ENCODE data around the gene CHEK2. TPM values are rescaled to one million over a fixed set of nuclear protein-coding genes. Genes with fewer than 3 reads are reported as not detected.
"Not testable (repeated sequence)": the region's sequence is repeated elsewhere in the genome, so short reads cannot be mapped to it uniquely, and the experiment has no call there.

CHEK2 gene
- total RNA-seq (2014; rRNA removed) = 25.8 and 34.5 TPM in 2 replicates
- polyA plus RNA-seq (2012) = 7.7 TPM

GRCh38 chr22:28741785-28742561 lies at the start of gene CHEK2, which contains the start of gene HSCB:
Gene CHEK2 (minus strand): TSS chr22:28741820. CDS start chr22:28734721, 7,099 bp downstream.
Gene HSCB (plus strand): TSS chr22:28742039. CDS start chr22:28742096, 57 bp downstream.
- peak; percentile 99 for DNase-seq (ENCODE audit: low read depth)

GRCh38 chr22:28791124-28791523 lies 49.5 kb upstream of the CHEK2 start:
- no peak for DNase-seq (ENCODE audit: low read depth)

DNA sequence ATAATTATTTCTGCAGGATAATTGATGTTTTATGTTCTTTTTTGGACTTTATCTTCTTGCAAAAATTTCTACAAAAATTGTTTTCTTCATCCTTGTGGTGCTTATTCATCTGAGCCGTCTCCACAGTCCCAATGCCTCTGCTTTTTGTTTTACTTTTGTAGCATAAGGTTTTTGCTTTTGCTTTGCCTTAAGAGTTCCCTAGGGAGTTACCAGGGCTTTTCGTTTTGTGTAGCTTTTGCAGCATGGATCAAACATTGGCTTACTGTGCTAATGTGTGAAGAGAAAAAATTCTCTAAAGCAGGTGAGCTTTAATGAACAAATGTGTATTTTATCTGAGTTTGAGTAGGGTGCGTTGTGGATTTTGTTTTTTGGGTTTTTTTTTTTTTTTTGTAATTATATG lies 47.0 kb upstream of the CHEK2 start:
- DNase-seq (ENCODE audit: low read depth) = no peak

- no peak for DNase-seq (ENCODE audit: low read depth)
These were observed 42.4 kb upstream of the CHEK2 start for GRCh38 chr22:28783786-28784671.

- DNase-seq (ENCODE audit: low read depth) = no peak
These were observed 38.7 kb upstream of the CHEK2 start for GRCh38 chr22:28780296-28780695.

DNA sequence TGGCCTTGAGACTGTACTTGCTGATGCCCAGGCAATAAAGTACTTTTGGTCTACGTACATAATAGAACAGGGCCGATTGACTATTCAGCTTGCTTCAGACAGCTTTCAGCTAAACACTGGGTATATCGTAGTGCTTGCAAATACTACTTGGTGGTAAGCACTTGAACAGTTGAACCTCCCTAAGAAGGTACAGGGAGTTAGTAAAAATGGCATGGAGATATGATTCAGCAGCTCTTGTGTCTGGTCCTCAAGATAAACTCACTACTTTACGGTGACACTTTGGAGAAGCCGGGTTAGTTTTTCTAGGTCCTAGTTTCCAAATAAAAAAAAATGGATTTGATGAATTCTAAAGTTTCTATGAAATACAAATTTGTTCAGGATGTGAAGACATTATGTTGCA lies 38.2 kb upstream of the CHEK2 start:
- no peak for DNase-seq (ENCODE audit: low read depth)

DNA sequence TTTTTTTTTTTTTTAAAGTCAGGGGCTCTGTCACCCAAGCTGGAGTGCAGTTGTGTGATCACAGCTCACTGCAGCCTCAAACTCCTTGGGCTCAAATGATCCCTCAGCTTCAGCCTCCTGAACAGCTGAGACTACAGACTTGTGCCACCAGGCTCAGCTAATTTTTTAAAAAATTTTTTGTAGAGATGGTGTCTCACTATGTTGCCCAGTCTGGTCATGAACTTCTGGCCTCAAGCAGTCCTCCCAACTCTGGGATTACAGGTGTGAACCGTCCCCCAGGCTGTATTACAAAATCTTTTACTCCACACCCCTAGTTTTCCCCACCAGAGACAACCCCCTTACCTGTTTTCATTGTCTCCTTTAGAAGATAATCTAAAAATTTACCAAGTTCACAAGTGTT lies 32.8 kb upstream of the CHEK2 start:
- no peak for DNase-seq (ENCODE audit: low read depth)

DNA sequence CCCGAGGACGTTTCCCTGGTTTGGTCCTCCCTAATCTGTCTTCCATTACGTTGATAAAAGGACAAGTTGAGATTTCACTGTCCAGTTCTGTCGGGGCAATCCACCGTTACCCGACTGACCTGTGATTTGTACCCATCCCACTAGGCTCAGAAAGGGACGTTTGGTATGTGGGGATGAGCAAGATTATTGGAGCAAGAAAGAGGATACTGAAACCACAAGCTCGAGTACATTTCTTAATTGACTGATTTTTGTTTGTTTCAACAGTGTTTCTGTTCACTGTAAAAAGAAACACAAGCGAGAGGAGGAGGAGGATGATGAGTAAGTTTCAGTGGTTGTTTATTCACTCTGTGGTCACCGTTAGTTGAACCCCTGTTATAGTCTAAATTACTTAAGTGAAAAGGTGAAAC lies 31.8 kb upstream of the CHEK2 start:
- peak; percentile 44 for DNase-seq (ENCODE audit: low read depth)

DNA sequence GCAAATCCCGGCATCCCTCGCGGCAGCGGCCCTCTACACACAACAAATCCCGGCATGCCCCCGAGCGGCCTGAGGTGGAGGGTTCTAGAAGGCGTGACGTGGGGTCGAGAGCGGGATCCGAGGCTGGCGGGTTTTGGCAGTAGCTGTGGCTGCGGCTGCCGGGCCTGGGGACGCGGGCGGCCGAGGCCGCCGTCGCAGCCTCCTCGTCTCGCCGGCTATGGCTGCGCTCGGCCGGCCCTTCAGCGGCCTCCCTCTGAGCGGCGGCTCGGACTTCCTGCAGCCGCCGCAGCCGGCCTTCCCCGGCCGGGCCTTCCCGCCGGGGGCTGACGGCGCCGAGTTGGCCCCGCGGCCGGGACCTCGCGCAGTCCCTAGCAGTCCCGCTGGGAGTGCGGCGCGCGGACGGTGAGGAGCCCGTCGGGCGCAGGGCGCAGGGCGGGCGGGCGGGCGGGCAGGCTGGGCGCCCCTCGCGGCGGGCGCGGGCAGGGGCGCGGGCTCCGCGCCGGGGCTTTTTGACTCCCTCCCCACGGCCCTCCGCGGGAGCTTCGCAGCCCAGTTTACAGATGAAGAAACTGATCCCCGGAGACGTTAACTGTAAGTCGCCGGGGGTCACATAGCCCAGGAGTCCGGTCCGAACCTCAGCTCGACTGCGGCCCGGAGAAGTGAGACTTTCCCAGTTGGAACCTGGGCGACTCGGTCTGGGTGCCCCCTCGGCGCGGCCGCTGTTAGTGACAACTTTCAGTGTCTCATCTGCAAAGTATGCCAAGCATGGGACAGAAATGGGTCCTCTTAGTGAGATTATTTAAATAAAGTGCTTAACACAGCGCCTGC lies 31.2 kb upstream of the CHEK2 start, which contains the start of gene CCDC117:
TSS of gene CCDC117 (plus strand) at position 63 of the 828 bp plus-strand sequence. CDS start at position 218, 155 bp downstream.
- peak; percentile 94 for DNase-seq (ENCODE audit: low read depth)

GRCh38 chr22:28771195-28771791 lies 29.7 kb upstream of the CHEK2 start:
- no peak for DNase-seq (ENCODE audit: low read depth)

GRCh38 chr22:28769394-28770085 lies 27.9 kb upstream of the CHEK2 start:
- no peak for DNase-seq (ENCODE audit: low read depth)

GRCh38 chr22:28768701-28769393 lies 27.2 kb upstream of the CHEK2 start:
- no peak for DNase-seq (ENCODE audit: low read depth)

DNA sequence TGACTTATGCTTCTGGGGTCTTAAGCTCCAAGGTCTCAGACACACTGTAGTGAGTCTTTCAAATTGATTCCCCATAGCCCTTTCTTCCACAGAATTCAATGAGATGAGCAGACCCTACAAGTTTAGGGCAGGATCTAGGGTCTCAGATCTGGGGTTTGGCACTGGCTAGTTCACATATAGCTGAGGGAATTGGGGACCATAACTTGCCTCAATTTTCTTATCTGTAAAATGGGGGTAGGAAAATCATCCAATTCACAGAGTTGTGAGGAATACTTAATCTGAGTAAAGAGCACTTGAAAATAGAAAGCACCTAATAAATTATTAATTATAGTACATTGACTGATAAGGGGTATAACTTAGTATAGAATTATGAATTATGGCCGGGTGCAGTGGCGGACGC lies 25.0 kb upstream of the CHEK2 start:
- no peak for DNase-seq (ENCODE audit: low read depth)

- not testable (repeated sequence) for DNase-seq (ENCODE audit: low read depth)
These were observed 20.4 kb upstream of the CHEK2 start for GRCh38 chr22:28762000-28762399.

- DNase-seq (ENCODE audit: low read depth) = no peak
These were observed 19.8 kb upstream of the CHEK2 start for GRCh38 chr22:28761449-28761755.

DNA sequence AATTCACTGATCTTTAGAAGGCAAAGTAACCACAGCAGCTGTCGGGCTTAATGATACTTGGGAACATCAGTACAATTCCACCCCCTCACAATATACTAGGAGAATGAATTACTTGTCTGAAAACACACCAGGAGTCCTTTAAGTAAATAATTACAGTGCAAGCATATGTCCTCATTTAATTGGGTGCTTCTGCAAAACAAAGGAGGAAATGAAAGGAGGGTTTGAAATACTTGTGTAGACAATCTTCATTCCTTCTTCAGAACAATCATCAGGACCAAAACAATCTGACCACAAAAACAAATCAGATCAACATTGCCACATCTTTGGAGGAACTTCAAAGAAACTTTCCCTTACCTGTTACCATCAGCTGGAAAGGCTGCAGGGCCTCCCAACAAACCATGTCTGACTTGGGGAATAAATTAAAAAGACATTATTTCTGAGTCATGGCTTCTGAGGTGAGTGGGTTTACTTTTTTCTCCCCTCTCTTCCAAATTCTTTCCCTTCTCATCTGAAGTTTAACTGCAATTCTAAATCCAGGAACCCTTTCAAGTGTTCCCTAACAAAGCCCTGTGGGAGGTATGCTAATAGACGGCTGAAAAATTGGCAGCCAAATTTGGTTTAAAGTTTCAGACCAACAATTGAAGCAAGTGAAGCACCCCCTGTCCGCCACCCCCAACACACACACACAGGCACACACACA lies 18.4 kb upstream of the CHEK2 start:
- DNase-seq (ENCODE audit: low read depth) = peak; percentile 75

DNA sequence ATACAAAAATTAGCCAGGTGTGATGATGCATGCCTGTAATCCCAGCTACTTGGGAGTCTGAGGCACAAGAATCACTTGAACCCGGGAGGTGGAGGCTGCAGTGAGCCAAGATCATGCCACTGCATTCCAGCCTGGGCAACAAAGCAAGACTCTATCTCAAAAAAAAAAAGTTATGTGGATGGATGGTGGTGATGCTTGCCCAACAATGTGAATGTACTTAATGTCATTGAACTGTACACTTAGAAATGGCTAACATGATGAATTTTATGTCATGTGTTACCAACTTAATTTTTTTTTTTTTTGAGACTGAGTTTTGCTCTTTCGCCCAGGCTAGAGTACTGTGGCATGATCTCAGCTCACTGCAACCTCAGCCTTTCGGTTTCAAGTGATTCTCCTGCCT lies 12.9 kb upstream of the CHEK2 start:
- DNase-seq (ENCODE audit: low read depth) = not testable (repeated sequence)

DNA sequence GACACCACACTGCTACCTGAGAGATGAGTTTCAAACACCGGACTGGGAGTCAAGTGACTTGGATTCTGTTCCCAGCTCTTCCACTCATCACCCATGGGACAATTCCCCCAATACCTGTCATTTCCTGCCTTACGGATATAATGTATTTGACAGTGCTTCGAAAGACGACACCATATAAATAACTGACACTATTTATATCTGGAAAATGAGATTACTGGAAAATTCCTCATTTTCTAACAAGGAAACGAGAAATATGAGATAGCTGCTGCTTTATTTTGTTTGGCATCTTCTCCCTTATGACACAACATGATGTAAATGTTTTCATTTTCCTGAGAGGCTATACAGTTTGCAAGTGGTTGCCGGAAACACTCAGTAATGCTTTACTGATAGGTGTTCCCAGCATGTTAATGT lies 8.9 kb upstream of the CHEK2 start:
- DNase-seq (ENCODE audit: low read depth) = peak; percentile 79

DNA sequence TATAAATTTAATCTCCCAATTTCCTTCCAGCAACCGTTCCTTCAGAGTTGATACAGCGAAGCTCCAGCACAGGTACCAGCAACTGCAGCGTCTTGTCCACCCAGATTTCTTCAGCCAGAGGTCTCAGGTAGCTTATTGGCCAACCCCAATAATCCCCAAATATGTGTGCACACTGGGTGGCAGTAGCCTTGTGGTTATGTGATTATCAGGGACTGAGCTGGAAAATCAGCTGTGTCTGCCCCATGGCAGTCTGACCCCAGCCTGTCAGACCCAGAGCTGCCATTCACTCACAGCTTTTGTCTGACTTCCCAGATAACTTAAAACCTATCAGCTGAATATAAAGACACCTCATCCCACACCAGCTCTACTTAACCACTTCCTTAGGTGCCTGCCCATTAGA lies 2.2 kb upstream of the CHEK2 start:
- no peak for DNase-seq (ENCODE audit: low read depth)

All from LHCN-M2 (cell line).